Measurements from ENCODE around the gene SH3D21. TPM values are rescaled to one million over a fixed set of nuclear protein-coding genes. Genes with fewer than 3 reads are reported as not detected.

Gene SH3D21
- total and polyA plus RNA-seq, 2 of the 8 experiments (the other 6 are each of a cell fraction or from before 2014, with no cell fraction given) = 3.4 to 8.6 TPM

- TF ChIP-seq RXRA (IDR thresholded peaks at IDR 0.05; ENCODE audit: insufficient read depth, low read depth, low read length) = no peak
- TF ChIP-seq NANOG (IDR thresholded peaks at IDR 0.05; ENCODE audit: insufficient read depth, low read depth, low read length, poor library complexity, severe bottlenecking) = no peak
- TF ChIP-seq TEAD4 (IDR thresholded peaks at IDR 0.05; ENCODE audit: low read depth, low read length) = no peak
- no peak for TF ChIP-seq CTBP2 (IDR thresholded peaks at IDR 0.05; ENCODE audit: borderline replicate concordance, insufficient read depth, insufficient read length, low read length)
Measured at GRCh38 chr1:36343651-36344394, 37.7 kb downstream of the SH3D21 start (continued).
